Fibroblast of peridontal ligament (primary cell): ENCODE results near the gene NBAS.

Source experiments
- DNase-seq: peaks from one replicate; pipeline ENCODE4 v3.0.0-alpha.2; 2010; ENCODE audit errors: extremely low read depth

The NBAS gene

DNA sequence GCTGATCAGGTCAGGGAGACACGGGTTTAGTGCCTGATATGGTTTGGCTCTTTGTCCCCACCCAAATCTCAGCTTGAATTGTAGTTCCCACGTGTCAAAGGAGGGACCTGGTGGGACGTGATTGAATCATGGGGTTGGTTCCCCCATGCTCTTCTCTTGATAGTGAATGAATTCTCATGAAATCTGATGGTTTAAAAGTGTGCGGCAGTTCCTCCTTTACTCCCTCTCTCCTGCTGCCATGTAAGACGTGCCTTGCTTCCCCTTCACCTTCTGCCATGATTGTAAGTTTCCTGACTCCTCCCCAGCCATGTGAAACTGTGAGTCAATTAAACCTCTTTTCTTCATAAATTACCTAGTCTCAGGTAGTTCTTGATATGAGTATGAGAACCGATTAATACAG is 424.5 kb downstream of the NBAS start:
- no peak for DNase-seq

DNA sequence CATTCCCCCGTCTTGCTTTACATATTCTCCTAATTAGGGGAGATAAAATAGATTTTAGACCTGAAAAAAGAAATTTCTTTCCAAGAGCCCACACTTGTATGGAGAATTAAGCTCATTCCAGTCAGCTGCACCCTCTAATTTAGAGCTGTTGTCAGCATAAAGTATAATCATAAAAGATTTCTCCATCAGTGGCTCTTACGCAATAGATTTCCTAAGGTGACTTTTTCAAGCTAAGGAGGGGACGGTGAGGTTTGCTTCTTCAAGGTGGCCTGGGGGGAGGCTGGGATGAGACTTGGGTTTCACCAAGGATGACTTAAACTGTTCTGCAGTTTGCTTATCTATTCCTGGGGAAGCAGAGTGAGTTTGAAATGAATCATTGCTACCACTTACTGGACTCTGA is 426.2 kb downstream of the NBAS start:
- no peak for DNase-seq

DNA sequence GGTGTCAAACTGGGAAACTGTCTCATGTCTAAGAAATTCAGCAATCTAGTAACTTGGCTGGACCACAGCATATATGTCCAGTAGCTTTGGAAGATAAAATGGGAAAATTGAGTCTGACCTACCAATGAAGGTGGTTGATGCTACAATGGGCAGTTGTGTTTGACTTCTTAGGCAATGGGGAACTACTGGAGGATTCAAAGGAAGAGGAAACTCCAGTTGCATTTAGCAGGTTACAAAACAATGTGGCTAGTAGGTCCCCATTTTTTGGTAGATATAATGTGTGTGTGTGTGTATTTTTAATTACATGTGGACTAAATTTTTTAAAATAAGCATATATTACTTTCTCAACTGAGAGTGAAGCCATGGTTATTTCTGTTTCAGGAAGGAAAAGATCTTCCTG is 427.7 kb downstream of the NBAS start:
- no peak for DNase-seq

DNA sequence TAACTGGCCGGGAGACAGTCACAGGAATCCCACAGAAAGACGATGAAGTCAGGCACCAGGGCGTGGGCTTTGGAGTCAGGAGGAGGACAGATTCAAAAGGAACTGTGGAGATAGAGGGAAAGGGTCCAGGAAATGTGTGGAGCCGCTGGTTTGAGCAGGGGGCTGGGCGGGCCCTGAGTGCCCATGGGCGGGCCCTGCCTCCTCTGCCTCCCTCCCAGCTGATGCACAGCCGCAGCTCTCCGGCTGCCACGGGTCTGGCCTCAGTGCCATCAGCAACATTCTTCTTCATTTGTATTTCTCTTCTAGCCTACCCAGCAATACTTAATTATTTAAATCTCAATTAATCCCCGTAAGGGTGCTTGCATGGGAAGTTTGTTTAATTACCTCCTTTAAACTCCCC is 432.3 kb downstream of the NBAS start:
- DNase-seq: no peak

DNA sequence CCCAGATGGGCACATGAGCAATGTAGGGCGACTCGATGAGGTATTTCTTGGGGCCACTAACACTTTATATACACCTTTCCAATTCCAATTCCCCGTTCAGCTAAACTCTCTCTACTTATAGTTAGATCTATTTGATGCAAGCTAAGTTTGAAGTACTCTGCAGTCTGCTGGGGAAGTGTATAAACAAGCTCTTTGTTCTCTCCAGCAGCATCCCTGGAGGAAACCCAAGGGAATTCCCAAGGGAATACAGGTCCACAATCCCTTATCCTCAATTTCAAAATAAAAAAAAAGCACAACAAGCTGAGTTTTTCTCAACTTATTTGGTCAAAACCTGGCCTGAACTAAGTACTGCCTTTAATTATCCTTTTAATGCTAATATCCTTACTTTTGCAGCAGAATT is 433.3 kb downstream of the NBAS start:
- DNase-seq: no peak

DNA sequence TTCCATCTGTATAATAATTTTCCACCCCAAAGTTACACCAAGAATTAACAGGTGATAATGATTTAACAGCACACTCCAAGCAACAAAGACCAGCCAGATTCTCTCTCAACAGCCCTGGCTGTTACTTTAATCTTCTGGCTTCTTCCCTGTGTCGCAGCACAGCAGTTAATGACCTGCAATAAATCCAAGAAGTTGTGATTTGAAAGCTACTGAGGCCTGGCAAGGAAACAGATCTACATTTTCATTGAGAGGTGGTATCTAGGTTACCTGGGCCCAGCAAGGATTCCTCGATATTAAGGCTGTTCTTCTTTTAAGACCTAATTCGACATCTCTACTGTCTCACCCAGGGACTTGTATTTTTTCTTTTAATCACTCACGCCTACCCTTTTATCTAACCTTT is 433.8 kb downstream of the NBAS start:
- DNase-seq: no peak

DNA sequence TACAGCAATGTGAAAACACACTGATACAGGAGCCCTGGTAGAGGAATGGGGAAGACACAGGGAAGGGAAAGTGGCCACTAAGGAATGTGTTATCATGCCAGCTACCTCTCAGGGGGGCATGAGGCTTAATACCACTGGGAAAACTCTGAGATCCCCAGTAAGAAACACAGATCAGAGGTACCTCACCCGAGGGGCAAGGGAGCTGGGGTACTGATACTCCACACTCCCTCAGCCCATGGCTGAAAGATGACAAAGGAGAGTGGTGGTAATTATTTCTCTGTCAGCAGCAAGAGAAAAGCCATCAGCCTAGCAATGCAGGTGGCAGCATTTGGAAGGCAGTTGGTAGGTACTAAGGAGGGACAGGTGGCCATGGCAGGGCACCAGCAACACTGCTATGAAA is 434.8 kb downstream of the NBAS start:
- no peak for DNase-seq

DNA sequence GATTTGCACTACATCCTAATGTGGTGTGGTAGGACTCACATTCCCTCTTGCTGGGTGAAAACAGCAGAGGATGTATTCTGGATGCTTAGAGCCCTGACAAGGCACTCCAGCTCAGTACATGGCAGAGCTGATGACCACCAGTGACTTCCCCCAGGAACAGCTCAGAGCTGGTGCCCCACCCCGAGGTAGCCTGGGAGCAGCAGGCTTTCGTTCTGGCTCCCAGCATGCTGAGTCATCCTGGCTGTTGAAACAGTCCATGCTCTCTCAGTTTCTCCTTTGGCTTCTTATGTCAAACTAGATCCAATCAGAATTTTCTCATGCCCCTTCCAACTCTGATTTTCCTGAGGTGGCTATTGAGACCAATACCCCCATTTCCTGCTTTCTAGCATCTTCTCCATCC is 438.2 kb downstream of the NBAS start:
- peak; percentile 1 for DNase-seq

DNA sequence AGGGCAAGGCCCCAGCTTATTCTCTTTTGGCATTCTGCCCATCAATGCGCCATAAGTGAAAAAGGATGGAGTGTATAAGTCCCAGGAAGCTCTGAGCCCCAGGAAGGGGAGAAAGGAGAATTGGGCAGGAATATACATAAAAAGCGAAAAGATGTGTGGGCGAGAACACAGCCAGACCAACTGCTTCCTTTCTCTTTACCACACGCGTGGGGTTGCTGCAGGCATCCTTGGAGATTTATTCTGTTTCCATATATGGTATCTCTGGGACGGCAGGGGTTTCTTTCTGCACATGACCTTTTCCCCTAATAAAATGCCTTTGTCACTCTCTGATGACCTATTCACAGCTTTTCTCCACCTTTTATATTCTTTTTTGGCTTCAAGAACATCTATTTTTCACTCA is 440.5 kb downstream of the NBAS start:
- DNase-seq: no peak

DNA sequence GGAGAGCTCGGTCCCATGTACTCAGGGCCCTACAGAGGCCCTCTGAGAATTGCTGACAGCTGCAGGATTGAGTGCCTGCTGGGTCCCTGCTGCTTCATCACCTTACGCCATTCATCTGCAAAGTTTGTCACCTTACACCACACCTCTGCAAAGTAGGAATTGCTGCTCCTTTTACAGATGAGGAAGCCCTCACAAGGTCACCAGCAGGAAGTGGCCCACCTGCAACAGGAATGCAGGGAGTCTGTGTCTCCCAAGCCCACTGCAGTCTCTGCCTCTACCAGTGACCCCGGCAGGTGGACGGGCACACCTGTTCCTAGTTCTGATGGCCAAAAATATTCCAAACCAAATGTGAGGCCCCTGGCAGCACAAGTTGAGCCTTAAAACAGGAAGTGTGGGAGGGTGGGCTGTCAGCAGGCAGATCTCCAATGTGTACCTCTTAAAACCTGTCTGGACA is 441.4 kb downstream of the NBAS start:
- no peak for DNase-seq

DNA sequence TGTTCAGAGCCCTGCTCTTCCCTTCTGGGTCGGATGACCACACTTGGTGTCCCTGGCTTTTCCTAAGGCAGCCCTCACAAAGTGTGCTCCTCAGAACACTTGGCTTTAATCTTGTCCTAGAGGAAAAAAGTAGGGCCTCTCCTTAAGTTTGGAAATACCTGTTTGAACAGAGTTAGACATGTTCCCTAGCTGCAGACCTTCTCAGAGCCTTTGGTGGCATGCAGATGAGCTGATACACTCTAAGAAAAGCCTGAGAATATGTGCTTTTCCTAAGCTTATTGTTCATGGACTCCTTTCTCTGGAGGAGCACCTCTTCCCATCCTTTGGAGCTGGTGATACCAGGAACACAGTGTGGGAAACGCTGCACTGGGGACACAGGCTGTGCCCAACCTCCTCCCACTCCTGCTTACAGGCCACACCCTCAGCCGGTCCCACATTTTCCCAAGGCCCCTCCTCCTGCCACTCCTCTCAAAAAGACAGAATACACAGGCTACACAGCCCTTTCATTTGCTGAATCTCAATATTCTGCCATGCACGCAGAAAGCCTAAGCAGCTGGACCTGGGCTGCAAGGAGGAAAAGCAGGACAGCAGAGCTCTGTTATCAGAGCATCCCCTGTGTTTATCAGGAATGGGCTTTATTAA is 443.6 kb downstream of the NBAS start:
- no peak for DNase-seq
